COR-L47 (cell line): Measurements from ENCODE around the gene RNASEH2C.
"Not testable (repeated sequence)": the region's sequence is repeated elsewhere in the genome, so short reads cannot be mapped to it uniquely, and the experiment has no call there.

Experiments
- DNase-seq: peaks from one replicate; lab custom pipeline; 2025; lab: John Stamatoyannopoulos, UW

RNASEH2C gene

GRCh38 chr11:65720211-65720934, at the start of gene RNASEH2C:
TSS of gene RNASEH2C (minus strand) at chr11:65720798. CDS start at chr11:65720758, 40 bp downstream.
- peak; percentile 81 for DNase-seq

GRCh38 chr11:65767806-65768205, 47.2 kb upstream of the RNASEH2C start:
- DNase-seq, result not testable (repeated sequence)

- DNase-seq, result no peak
Observed at GRCh38 chr11:65767406-65767805, 46.8 kb upstream of the RNASEH2C start.

- DNase-seq, result no peak
Observed at GRCh38 chr11:65766535-65766934, 45.9 kb upstream of the RNASEH2C start.

- DNase-seq, result no peak
Observed at GRCh38 chr11:65764434-65764833, 43.8 kb upstream of the RNASEH2C start.

- DNase-seq, result not testable (repeated sequence)
Observed at GRCh38 chr11:65762816-65763215, 42.2 kb upstream of the RNASEH2C start.

GRCh38 chr11:65762169-65762568, 41.6 kb upstream of the RNASEH2C start:
- not testable (repeated sequence) for DNase-seq

GRCh38 chr11:65745049-65745448, 24.5 kb upstream of the RNASEH2C start:
- DNase-seq, result no peak

GRCh38 chr11:65744699-65745042, 24.1 kb upstream of the RNASEH2C start:
- no peak for DNase-seq

- DNase-seq, result peak; percentile 42
Observed at GRCh38 chr11:65744026-65744698, 23.6 kb upstream of the RNASEH2C start.

- no peak for DNase-seq
Observed at GRCh38 chr11:65743681-65744025, 23.1 kb upstream of the RNASEH2C start.

- no peak for DNase-seq
Observed at GRCh38 chr11:65742353-65742752, 21.8 kb upstream of the RNASEH2C start.

GRCh38 chr11:65741185-65741584, 20.6 kb upstream of the RNASEH2C start:
- no peak for DNase-seq

GRCh38 chr11:65739022-65739421, 18.4 kb upstream of the RNASEH2C start:
- DNase-seq, result no peak

- no peak for DNase-seq
Observed at GRCh38 chr11:65736810-65737209, 16.2 kb upstream of the RNASEH2C start.

- DNase-seq, result not testable (repeated sequence)
Observed at GRCh38 chr11:65735111-65735510, 14.5 kb upstream of the RNASEH2C start.

- no peak for DNase-seq
Observed at GRCh38 chr11:65730461-65730860, 9.9 kb upstream of the RNASEH2C start.

- no peak for DNase-seq
Observed at GRCh38 chr11:65727865-65728264, 7.3 kb upstream of the RNASEH2C start.

- no peak for DNase-seq
Observed at GRCh38 chr11:65726660-65727059, 6.1 kb upstream of the RNASEH2C start.

- no peak for DNase-seq
Observed at GRCh38 chr11:65722261-65722660, 1.7 kb upstream of the RNASEH2C start.

GRCh38 chr11:65719871-65720210, 757 bp downstream of the RNASEH2C start:
- DNase-seq, result no peak

GRCh38 chr11:65718964-65719492, 1.6 kb downstream of the RNASEH2C start:
- no peak for DNase-seq

- DNase-seq, result no peak
Observed at GRCh38 chr11:65718531-65718930, 2.1 kb downstream of the RNASEH2C start.

GRCh38 chr11:65717906-65718305, 2.7 kb downstream of the RNASEH2C start:
- DNase-seq, result no peak
